GM12874 (cell line): ENCODE results near the gene JPH2.
A peak's percentile ranks its signal among the peaks of the same experiment; 100 is the strongest.

Experiments used
- TF ChIP-seq, protein P1 (sequence below): IDR thresholded peaks from 2 replicates; pipeline ENCODE4 v1.5.1; 2011; ENCODE audit warnings: low read depth, mild to moderate bottlenecking, control low read depth, low read length, moderate library complexity; ENCODE audit not compliant: insufficient read depth

Gene JPH2

DNA sequence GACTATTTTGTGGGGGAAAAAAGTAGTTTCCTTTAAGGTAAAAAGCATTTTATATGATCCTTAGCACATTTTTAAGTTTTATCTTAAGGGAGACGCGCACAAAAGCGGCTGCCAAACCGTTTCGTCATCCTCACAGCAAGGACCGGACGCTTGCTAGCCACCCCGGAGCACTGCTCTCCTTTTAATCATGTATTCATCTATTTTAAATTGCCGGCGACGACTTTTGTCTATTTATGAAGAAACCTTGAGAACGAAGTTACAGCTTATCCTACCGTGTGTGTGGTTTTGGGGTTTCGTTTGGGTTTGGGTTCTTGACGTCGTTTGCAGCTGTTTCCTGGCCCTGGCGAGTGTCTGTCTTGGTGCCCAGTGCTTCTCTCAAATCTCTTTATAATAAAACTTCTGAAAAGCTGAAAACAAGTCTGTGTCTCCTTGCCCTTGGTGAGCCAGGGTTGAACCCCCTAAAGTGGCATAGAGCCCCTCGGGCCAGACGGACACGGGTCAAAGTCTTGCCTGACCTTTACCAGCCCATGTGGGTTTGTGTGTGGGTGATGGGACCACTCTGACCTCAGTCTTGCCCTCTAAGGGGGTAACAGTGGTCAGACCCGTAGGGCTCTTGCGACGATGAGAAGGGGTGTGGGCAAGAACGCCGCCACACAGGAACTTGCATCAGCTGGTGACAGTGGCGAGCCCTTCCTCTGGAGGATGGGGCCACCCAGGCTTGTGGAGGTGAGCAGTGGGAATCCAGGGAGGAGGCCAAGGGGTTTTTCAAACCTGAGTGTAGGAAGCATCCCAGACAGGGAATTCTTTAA, 117.6 kb downstream of the JPH2 start:
- TF ChIP-seq, protein P1, sequence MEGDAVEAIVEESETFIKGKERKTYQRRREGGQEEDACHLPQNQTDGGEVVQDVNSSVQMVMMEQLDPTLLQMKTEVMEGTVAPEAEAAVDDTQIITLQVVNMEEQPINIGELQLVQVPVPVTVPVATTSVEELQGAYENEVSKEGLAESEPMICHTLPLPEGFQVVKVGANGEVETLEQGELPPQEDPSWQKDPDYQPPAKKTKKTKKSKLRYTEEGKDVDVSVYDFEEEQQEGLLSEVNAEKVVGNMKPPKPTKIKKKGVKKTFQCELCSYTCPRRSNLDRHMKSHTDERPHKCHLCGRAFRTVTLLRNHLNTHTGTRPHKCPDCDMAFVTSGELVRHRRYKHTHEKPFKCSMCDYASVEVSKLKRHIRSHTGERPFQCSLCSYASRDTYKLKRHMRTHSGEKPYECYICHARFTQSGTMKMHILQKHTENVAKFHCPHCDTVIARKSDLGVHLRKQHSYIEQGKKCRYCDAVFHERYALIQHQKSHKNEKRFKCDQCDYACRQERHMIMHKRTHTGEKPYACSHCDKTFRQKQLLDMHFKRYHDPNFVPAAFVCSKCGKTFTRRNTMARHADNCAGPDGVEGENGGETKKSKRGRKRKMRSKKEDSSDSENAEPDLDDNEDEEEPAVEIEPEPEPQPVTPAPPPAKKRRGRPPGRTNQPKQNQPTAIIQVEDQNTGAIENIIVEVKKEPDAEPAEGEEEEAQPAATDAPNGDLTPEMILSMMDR = no peak

GRCh38 chr20:44068316-44069201, 118.4 kb downstream of the JPH2 start:
- TF ChIP-seq, protein P1 = peak; percentile 28; the same call in 1 of the 2 replicates

DNA sequence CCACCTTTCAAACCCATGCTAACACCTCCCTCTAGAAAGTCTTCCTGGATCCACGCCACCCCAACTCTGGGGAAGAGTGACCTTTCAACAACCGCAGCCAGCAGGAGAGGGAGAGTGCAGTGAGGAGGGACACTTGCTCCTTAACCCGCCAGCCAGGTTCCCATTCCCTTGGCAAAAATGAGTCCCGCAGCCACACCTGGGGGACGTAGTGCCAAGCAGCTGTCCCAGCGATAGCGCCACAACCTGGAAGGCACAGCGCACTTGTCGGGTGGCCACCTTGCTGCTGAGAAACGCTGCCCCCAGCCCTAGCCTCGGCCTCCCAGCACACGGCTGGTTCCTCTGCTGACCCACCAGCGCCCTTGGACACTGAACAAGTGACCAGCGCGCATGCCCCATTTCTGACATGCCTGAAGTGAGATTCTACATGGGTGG, 119.3 kb downstream of the JPH2 start:
- TF ChIP-seq, protein P1 = no peak

GRCh38 chr20:44066645-44067606, 120.1 kb downstream of the JPH2 start:
- TF ChIP-seq, protein P1 = no peak

DNA sequence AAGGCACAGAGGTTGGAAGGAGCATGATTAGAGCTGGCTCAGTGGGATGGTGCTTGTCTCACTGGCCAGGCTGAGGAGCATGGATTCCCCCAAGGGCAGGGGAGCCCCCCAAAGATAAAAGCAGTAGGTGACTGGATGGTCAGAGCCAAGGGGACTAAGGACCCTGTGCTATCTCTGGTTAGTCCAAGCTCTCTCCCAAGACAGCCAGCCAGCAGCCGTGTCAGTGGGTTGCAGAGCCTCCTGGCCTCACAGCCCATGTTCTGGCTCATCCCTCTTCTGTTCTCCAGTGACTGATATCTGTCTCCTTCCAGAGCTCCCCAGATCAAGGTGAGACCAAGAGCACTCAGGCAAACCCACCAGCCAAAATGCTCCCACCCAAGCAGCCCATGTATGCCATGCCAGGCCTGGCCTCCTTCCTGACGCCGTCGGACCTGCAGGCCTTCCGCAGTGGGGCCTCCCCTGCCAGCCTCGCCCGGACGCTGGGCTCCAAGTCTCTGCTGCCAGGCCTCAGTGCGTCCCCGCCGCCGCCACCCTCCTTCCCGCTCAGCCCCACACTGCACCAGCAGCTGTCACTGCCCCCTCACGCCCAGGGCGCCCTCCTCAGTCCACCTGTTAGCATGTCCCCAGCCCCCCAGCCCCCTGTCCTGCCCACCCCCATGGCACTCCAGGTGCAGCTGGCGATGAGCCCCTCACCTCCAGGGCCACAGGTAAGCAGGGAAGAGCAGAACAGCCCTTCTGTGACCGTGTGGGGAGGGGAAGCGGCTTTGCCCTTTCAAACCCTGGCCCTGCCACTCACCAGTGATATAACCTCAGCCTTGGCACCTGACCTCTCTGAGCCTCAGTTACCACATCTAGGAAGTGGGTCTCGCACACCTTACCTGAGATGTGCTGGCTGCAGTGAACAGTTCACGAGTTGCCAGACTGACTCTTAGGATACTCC, 121.3 kb downstream of the JPH2 start:
- TF ChIP-seq, protein P1 = no peak
